Cardiac muscle cell (in vitro differentiated cells and primary cell): ENCODE measurements around the gene CRELD2. TPM values are rescaled to one million over a fixed set of nuclear protein-coding genes. Genes with fewer than 3 reads are reported as not detected.

Source experiments
- DNase-seq, 2 donors: peaks; one replicate each; pipeline versions ENCODE4 v3.0.0 to v3.0.0-alpha.2; 2010 to 2017; ENCODE audit warnings: low read depth in 1 of 2, low spot score in 1 of 2
- H3K27ac ChIP-seq: fragments of 200-600 bp; sonication (generic); 2 replicates; pipeline ENCODE4 v1.5.1; 2016
- H3K27me3 ChIP-seq: fragments of 200-600 bp; sonication (generic); 2 replicates; pipeline ENCODE4 v1.6.0; 2016; ENCODE audit warnings: control low read depth
- H3K36me3 ChIP-seq: fragments of 200-600 bp; sonication (generic); 2 replicates; pipeline ENCODE4 v1.5.1; 2016; ENCODE audit warnings: control low read depth
- H3K4me1 ChIP-seq: fragments of 200-600 bp; sonication (generic); 2 replicates; pipeline ENCODE4 v1.8.1; 2017; ENCODE audit warnings: low read depth, mild to moderate bottlenecking, mixed run types
- H3K4me3 ChIP-seq: fragments of 200-600 bp; sonication (generic); 2 replicates; pipeline ENCODE4 v1.5.1; 2016; ENCODE audit warnings: mild to moderate bottlenecking
- H3K9me3 ChIP-seq: fragments of 200-600 bp; sonication (generic); 2 replicates; pipeline ENCODE4 v1.5.1; 2017; ENCODE audit warnings: low read depth, mild to moderate bottlenecking, control low read depth
- CTCF ChIP-seq: IDR thresholded peaks from 2 replicates; pipeline ENCODE4 v1.5.1; 2012; ENCODE audit warnings: low read depth, mild to moderate bottlenecking, low read length
- polyA plus RNA-seq: library from polyadenylated mRNA; unstranded; fragments of >200 nt; fragmentation: Nextera tagmentation; extraction: Ambion mirVana; gene quantifications from 2 replicates; pipeline ENCODE4 v1.2.1, GENCODE V29; 2016
- total RNA-seq: library from RNA; depleted of rRNA; stranded (reverse); fragments of >200 nt; gene quantifications from 2 replicates; pipeline ENCODE4 v1.2.3, GENCODE V29; 2016

CRELD2 gene
- total and polyA plus RNA-seq, 2 experiments from 2014 or later, result 36.0 to 112 TPM

DNA sequence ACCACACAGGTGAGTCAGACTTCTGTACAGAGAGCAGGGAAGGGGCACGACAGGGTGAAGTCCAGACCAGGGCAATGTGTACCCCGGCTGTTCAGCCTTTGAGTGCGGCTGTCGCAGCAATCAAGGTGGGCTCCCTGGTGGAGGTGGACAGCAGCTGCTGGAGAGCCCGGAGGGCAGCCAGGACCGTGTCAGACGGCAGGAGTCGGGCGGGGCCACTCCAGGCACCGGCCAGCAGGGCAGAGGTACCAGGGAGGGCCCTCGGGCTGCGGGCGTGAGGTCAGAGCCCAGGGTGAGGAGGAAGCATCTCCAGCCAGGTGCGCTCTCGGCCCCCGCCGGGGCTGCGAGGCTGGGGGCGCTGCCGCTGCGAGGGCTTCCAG is 41.3 kb downstream of the CRELD2 start:
- Histone ChIP-seq H3K4me1 (peaks cover 6% of the 10 kb centered on the region), H3K36me3 (peaks cover 11% of the 10 kb centered on the region), H3K9me3 (no peaks in the 10 kb centered on the region), H3K27me3 (no peaks in the 10 kb centered on the region), H3K27ac (peak overlapping the region; percentile 99), H3K4me3 (peak overlapping the region; percentile 93)
- DNase-seq, result peak in 1 of 2 donors; percentile 30
- TF ChIP-seq CTCF, result no peak

DNA sequence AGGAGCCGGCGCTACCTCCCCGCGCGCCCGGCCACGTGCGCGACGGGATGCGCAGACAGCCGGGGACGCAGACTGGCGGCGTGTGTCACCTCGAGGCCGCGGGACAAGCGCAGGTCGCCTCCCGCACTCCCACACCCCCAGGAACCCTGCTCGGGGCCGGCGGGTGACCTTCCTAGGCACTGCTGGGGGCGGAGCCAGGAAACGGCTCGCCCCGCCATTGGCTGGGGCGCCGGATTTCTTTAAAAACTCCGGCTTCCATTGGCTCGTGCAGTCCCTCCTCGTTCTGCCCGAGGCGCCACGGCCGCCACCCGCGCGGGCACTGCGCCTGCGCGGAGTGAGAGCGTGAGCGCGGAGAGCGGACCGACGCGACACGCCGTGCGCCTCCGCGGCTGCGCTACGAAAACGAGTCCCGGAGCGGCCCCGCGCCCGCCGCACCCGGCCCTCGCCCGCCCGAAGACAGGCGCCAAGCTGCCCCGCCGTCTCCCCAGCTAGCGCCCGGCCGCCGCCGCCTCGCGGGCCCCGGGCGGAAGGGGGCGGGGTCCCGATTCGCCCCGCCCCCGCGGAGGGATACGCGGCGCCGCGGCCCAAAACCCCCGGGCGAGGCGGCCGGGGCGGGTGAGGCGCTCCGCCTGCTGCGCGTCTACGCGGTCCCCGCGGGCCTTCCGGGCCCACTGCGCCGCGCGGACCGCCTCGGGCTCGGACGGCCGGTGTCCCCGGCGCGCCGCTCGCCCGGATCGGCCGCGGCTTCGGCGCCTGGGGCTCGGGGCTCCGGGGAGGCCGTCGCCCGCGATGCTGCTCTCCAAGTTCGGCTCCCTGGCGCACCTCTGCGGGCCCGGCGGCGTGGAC is 41.9 kb downstream of the CRELD2 start, which contains the start of gene PIM3:
PIM3 (plus strand) TSS at position 614 of the 846 bp plus-strand sequence; CDS start at position 790, 176 bp downstream.
- Histone ChIP-seq H3K36me3 (peaks cover 11% of the 10 kb centered on the region), H3K27me3 (no peaks in the 10 kb centered on the region), H3K4me1 (peaks cover 10% of the 10 kb centered on the region), H3K9me3 (no peaks in the 10 kb centered on the region), H3K4me3 (peak within 1 kb of the TSS; percentile 93), H3K27ac (peak within 1 kb of the TSS; percentile 99)
- TF ChIP-seq CTCF, result no peak
- peak; percentile 97 to 98 for DNase-seq

DNA sequence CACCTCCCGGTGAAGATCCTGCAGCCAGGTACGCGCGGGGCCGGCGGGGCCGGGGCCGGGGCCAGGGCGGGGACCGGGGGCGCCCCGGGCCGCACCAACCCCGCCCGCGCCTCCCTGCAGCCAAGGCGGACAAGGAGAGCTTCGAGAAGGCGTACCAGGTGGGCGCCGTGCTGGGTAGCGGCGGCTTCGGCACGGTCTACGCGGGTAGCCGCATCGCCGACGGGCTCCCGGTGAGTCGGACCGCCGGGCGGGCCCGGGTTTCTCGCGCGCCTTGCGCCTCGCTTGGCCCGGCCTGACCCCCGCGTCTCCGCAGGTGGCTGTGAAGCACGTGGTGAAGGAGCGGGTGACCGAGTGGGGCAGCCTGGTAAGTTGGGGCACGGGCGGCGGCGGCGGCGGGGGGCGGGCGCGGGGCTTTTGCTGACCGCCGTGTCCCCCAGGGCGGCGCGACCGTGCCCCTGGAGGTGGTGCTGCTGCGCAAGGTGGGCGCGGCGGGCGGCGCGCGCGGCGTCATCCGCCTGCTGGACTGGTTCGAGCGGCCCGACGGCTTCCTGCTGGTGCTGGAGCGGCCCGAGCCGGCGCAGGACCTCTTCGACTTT is 42.7 kb downstream of the CRELD2 start:
- Histone ChIP-seq H3K36me3 (peaks cover 11% of the 10 kb centered on the region), H3K27me3 (no peaks in the 10 kb centered on the region), H3K4me3 (peak overlapping the region; percentile 93), H3K4me1 (peaks cover 17% of the 10 kb centered on the region), H3K27ac (peak overlapping the region; percentile 99), H3K9me3 (no peaks in the 10 kb centered on the region)
- peak; percentile 57 to 62 for DNase-seq
- TF ChIP-seq CTCF, result no peak

- Histone ChIP-seq H3K4me3 (peak overlapping the region; percentile 93), H3K36me3 (peaks cover 11% of the 10 kb centered on the region), H3K27me3 (no peaks in the 10 kb centered on the region), H3K4me1 (peaks cover 22% of the 10 kb centered on the region), H3K27ac (peak overlapping the region; percentile 99), H3K9me3 (no peaks in the 10 kb centered on the region)
- peak in 1 of 2 donors; percentile 33 for DNase-seq
- no peak for TF ChIP-seq CTCF
Measured at GRCh38 chr22:49961601-49962011, 43.2 kb downstream of the CRELD2 start.

DNA sequence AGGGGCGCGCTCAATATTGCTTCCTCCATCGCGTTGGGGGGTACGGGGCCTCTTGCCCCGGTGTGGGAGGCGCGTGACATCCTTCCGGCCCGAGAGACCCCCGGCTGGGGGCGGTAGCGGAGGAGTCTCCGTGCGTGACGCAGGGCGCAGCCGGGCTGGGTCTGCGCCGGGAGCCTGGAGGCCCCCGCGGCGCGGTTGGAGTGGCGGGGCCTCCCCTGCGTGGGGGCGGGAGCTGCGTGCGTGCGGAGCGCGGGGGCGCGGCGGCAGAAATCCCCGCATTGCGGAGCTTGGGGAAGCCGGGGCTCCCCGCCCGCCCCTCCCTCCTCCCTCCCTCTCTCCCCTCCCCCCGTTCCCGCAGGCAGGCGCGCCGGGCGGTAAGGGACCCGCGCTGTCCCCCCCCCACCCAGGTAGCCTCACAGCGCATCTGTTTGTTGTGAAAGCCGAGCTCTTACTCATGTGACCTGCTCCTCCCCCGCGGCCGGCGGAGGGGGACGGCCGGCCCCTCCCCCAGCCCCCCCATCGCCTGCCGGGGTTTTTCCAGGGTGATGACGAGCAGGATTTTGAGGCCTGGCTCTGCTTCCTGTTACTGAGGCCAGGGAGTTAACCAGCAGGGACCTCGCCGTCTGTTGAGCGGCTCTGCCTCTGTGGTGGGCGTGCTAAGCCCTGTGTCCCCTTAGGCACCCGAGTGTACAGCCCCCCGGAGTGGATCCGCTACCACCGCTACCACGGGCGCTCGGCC is 43.7 kb downstream of the CRELD2 start:
- Histone ChIP-seq H3K27ac (peak overlapping the region; percentile 99), H3K36me3 (peaks cover 11% of the 10 kb centered on the region), H3K4me1 (peaks cover 28% of the 10 kb centered on the region)

More for the DNA sequence above, 43.7 kb downstream of the CRELD2 start:
- Histone ChIP-seq H3K4me3 (peak overlapping the region; percentile 93), H3K27me3 (no peaks in the 10 kb centered on the region), H3K9me3 (no peaks in the 10 kb centered on the region)
- DNase-seq, result peak; percentile 82 to 96
- no peak for TF ChIP-seq CTCF
